ENCODE data around the gene ARAP3.

- TF ChIP-seq CTCF (IDR thresholded peaks at IDR 0.05), result no peak
- TF ChIP-seq EZH2 (IDR thresholded peaks at IDR 0.05; ENCODE audit: borderline replicate concordance, insufficient read depth, low read depth, low read length, poor library complexity, severe bottlenecking), result no peak
Measured at GRCh38 chr5:141707510-141707909, 25.5 kb upstream of the ARAP3 start.

All from B cell (primary cell).